ENCODE results near the gene SULT6B1. TPM values are rescaled to one million over a fixed set of nuclear protein-coding genes. Genes with fewer than 3 reads are reported as not detected.

SULT6B1 gene
- total RNA-seq, 1 experiment from 2014 or later, result not detected

GRCh38 chr2:37203708-37204107, 15.2 kb upstream of the SULT6B1 start:
- H2BK120ac ChIP-seq (ENCODE audit: low read depth, low read length, poor library complexity, severe bottlenecking), result no peak overlapping the region
- peaks cover 67 to 78% (median 74%) of the 10 kb centered on the region in 3 experiments for H3K36me3 Mint-ChIP-seq (ENCODE audit: insufficient read depth in 1 of 3, low read depth in 3 of 3)
- H3K79me2 ChIP-seq (ENCODE audit: insufficient read depth, low read length), result no peaks in the 10 kb centered on the region; the same call in 1 of the 2 replicates
- no peak overlapping the region for H3K56ac ChIP-seq (ENCODE audit: insufficient read length, low read depth, low read length)
- H3K23me2 ChIP-seq (ENCODE audit: insufficient read length, low read depth, low read length, poor library complexity, severe bottlenecking), result no peaks in the 10 kb centered on the region
- peaks cover 61% of the 10 kb centered on the region in 2 experiments for H3K4me1 Mint-ChIP-seq
- H3K4me3 Mint-ChIP-seq, result no peak overlapping the region
- no peak overlapping the region for H3K27ac ChIP-seq (ENCODE audit: insufficient read length, low read depth, low read length)
- H2AFZ ChIP-seq (ENCODE audit: low read length), result no peak overlapping the region
- H3K27me3 ChIP-seq (ENCODE audit: insufficient read depth, low read length), result no peaks in the 10 kb centered on the region
- no peak overlapping the region for H4K8ac ChIP-seq (replicated peaks; ENCODE audit: insufficient read length, low read depth, low read length)
- no peaks in the 10 kb centered on the region for H3K27me3 Mint-ChIP-seq (ENCODE audit: low read depth)
- H2BK20ac ChIP-seq (ENCODE audit: low read depth, low read length, poor library complexity, severe bottlenecking), result no peak overlapping the region
- no peaks in the 10 kb centered on the region for H3K79me1 ChIP-seq (ENCODE audit: insufficient read depth, low read depth, low read length, poor library complexity, severe bottlenecking)
- H3K4me2 ChIP-seq (ENCODE audit: insufficient read depth, insufficient read length, low read length), result no peak overlapping the region
- H4K91ac ChIP-seq (ENCODE audit: insufficient read length, low read depth, low read length), result no peak overlapping the region
- H3K4ac ChIP-seq (ENCODE audit: low read depth, low read length), result no peak overlapping the region
- no peak overlapping the region for H2BK5ac ChIP-seq (ENCODE audit: insufficient read length, low read length)
- no peak overlapping the region for H3T11ph ChIP-seq (ENCODE audit: low read length)
- peaks cover 32 to 37% of the 10 kb centered on the region in 2 experiments for H3K9me3 Mint-ChIP-seq
- DNase-seq, result no peak
- no peak for TF ChIP-seq CTCF (conservative IDR thresholded peaks at IDR 0.05)
- H2BK15ac ChIP-seq (ENCODE audit: low read depth, low read length), result no peak overlapping the region
- H4K5ac ChIP-seq (ENCODE audit: insufficient read length, low read depth, low read length), result no peak overlapping the region
- H2AK5ac ChIP-seq (ENCODE audit: insufficient read length, low read length), result no peak overlapping the region
- H3K18ac ChIP-seq (ENCODE audit: insufficient read length, low read depth, low read length), result no peak overlapping the region
- H3K9ac ChIP-seq (ENCODE audit: extremely low read depth, insufficient read length, low read length), result no peak overlapping the region
- peak overlapping the region in 2 of 3 experiments; percentile 82 to 99; a peak in 4 of 7 replicates for H3K27ac Mint-ChIP-seq
- peaks cover 6% of the 10 kb centered on the region for H3K9me3 ChIP-seq (ENCODE audit: control insufficient read depth, low read depth, low read length)
- no peak overlapping the region for H3K14ac ChIP-seq (ENCODE audit: insufficient read depth, low read length)
- H2BK12ac ChIP-seq (ENCODE audit: insufficient read length, low read depth, low read length), result no peak overlapping the region
- WGBS (ENCODE audit: extremely low coverage, insufficient read length, low lambda C conversion rate), result no CpG with 5 or more reads among the region's 2 CpGs
- no peak overlapping the region for H3K23ac ChIP-seq (ENCODE audit: insufficient read length, low read depth, low read length)
- H3K4me1 ChIP-seq (ENCODE audit: insufficient read depth, low read length), result peaks cover 2% of the 10 kb centered on the region; the same call in 1 of the 2 replicates
- H4K20me1 ChIP-seq (ENCODE audit: control insufficient read depth, insufficient read depth, insufficient read length), result no peaks in the 10 kb centered on the region
